ENCODE results near the gene MC3R.

The MC3R gene

GRCh38 chr20:56257604-56258003 lies 9.1 kb downstream of the MC3R start:
- no peak for DNase-seq

GRCh38 chr20:56259948-56260347 lies 11.4 kb downstream of the MC3R start:
- no peak for DNase-seq

- no peak for DNase-seq
These were observed 20.0 kb downstream of the MC3R start for GRCh38 chr20:56268536-56268935.

GRCh38 chr20:56271974-56272373 lies 23.4 kb downstream of the MC3R start:
- no peak for DNase-seq

- DNase-seq: no peak
These were observed 25.0 kb downstream of the MC3R start for GRCh38 chr20:56273491-56273890.

- no peak for DNase-seq
These were observed 25.6 kb downstream of the MC3R start for GRCh38 chr20:56274156-56274555.

- no peak for DNase-seq
These were observed 29.7 kb downstream of the MC3R start for GRCh38 chr20:56278196-56278595.

GRCh38 chr20:56285496-56285895 lies 37.0 kb downstream of the MC3R start:
- DNase-seq: no peak

- DNase-seq: no peak
These were observed 41.1 kb downstream of the MC3R start for GRCh38 chr20:56289652-56290051.

- no peak for DNase-seq
These were observed 50.8 kb downstream of the MC3R start for GRCh38 chr20:56299362-56299761.

Data from NCI-H2171 (cell line).